Right lobe of liver (tissue), 6 donors: ENCODE measurements around the gene LARP4B. TPM values are rescaled to one million over a fixed set of nuclear protein-coding genes. Genes with fewer than 3 reads are reported as not detected.

Experiments
- ATAC-seq, 4 donors: fragments of 200-7000 bp; cut with Tn5 transposase; one replicate each; pipeline ENCODE4 v1.9.1; 2020; ENCODE audit warnings: mild to moderate bottlenecking in 4 of 4, moderate library complexity in 4 of 4
- DNase-seq, 3 donors: peaks; one replicate each; pipeline ENCODE4 v3.0.0-alpha.2; 2020
- H3K27ac ChIP-seq, 3 donors: fragments of 200-600 bp; one replicate each; pipeline ENCODE4 v1.8.0; 2022
- H3K27me3 ChIP-seq, 2 donors: fragments of 200-600 bp; one replicate each; pipeline ENCODE4 v1.8.0; 2022
- H3K36me3 ChIP-seq, 4 donors: fragments of 200-600 bp; sonication (generic) in 1 of 4; one replicate each; pipeline versions ENCODE4 v1.5.1 to v1.8.0; 2017 to 2022; ENCODE audit warnings: control low read depth in 1 of 4
- H3K4me1 ChIP-seq, 4 donors: fragments of 200-600 bp; sonication (generic) in 1 of 4; one replicate each; pipeline versions ENCODE4 v1.5.1 to v1.8.0; 2017 to 2022; ENCODE audit warnings: control low read depth in 1 of 4
- H3K4me3 ChIP-seq, 3 donors: fragments of 200-600 bp; one replicate each; pipeline ENCODE4 v1.8.0; 2022
- H3K9me3 ChIP-seq, 4 donors: fragments of 200-600 bp; sonication (generic) in 1 of 4; one replicate each; pipeline versions ENCODE4 v1.5.1 to v1.8.0; 2017 to 2022; ENCODE audit warnings: control low read depth in 1 of 4
- POLR2A ChIP-seq: fragments of 450-650 bp; IDR thresholded peaks from one replicate; pipeline ENCODE4 v1.6.1; 2017; ENCODE audit warnings: antibody characterized with exemption, mild to moderate bottlenecking
- WGBS: methylation state at CpG from one replicate; pipeline ENCODE4 v1.1.6; 2018; ENCODE audit warnings: low coverage, low lambda C conversion rate; ENCODE audit not compliant: insufficient coverage; ENCODE audit errors: missing lambda C conversion rate; 5-methylcytosine and 5-hydroxymethylcytosine counted together
- intact Hi-C, 2 donors: fragments of 100-400 bp; cut with DNase I; formaldehyde crosslinking; loops; one replicate each; pipeline versions ENCODE4 v1.11.2 to v1.14.1; 2022
- total RNA-seq, 6 experiments: library from RNA; depleted of rRNA in 2 of 6; stranded (reverse); fragments of >200 nt in 2 of 6; fragmentation: NEBNext Ultra II Directional in 3 of 6; extraction: Animal tissue kit (Norgen Biotek cat#: 25700) in 3 of 6; gene quantifications; one replicate each; pipeline versions ENCODE4 v1.1.0 to v1.2.4, GENCODE V29; 2016 to 2023
- TF ChIP-seq, protein P1 (sequence below), 4 donors: fragments of 200-600 bp in 3 of 4; fragments of 450-650 bp in 1 of 4; IDR thresholded peaks; one replicate each; pipeline versions ENCODE4 v1.5.1 to v1.8.0; 2016 to 2022; ENCODE audit warnings: antibody characterized with exemption in 4 of 4, mild to moderate bottlenecking in 2 of 4
- donor health status: DM: no; HTN: yes; CAD: no.
- donor health status: DM: no; HTN: no; CAD: no.
- donor health status: DM: no; HTN: no; CAD: no.
- donor health status: DM: no; HTN: yes; CAD: no.
- donor health status: DM: no; HTN: yes; CAD: no.

Gene LARP4B
- total RNA-seq, 6 experiments from 2014 or later = 22.4 to 35.9 (median 31.7) TPM

DNA sequence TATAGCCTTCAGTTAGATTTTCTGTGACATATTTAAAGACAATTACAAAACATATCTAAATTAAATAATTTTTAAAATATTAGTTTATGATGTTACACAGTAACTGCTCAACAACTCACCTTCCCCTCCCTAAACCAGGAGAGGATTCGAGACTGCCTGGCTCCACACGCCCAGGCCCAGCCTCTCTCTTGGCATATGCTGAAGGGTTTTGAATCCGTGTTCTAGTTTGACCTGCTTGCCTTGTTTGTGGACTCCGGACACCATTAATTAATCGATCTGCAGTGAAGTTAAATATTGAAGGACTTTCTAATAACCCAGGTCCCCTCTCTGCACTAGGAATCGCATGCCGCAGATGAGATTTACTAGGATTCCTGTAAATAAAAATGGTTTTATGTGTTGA is 106.6 kb downstream of the LARP4B start:
- Histone ChIP-seq H3K36me3 (peaks cover 8 to 86% (median 29%) of the 10 kb centered on the region in 4 donors), H3K4me1 (no peaks in the 10 kb centered on the region), H3K27ac (no peak overlapping the region), H3K27me3 (no peaks in the 10 kb centered on the region), H3K4me3 (no peak overlapping the region), H3K9me3 (no peaks in the 10 kb centered on the region)
- ATAC-seq (peak in 2 of 4 donors; percentile 26 to 34), DNase-seq (no peak)
- TF ChIP-seq, protein P1, sequence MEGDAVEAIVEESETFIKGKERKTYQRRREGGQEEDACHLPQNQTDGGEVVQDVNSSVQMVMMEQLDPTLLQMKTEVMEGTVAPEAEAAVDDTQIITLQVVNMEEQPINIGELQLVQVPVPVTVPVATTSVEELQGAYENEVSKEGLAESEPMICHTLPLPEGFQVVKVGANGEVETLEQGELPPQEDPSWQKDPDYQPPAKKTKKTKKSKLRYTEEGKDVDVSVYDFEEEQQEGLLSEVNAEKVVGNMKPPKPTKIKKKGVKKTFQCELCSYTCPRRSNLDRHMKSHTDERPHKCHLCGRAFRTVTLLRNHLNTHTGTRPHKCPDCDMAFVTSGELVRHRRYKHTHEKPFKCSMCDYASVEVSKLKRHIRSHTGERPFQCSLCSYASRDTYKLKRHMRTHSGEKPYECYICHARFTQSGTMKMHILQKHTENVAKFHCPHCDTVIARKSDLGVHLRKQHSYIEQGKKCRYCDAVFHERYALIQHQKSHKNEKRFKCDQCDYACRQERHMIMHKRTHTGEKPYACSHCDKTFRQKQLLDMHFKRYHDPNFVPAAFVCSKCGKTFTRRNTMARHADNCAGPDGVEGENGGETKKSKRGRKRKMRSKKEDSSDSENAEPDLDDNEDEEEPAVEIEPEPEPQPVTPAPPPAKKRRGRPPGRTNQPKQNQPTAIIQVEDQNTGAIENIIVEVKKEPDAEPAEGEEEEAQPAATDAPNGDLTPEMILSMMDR (IDR thresholded peaks at IDR 0.05) = no peak
- no peak for TF ChIP-seq POLR2A
- WGBS = 60% methylated on average over 7 of the region's 7 CpGs
- intact Hi-C loops = no loop called here

DNA sequence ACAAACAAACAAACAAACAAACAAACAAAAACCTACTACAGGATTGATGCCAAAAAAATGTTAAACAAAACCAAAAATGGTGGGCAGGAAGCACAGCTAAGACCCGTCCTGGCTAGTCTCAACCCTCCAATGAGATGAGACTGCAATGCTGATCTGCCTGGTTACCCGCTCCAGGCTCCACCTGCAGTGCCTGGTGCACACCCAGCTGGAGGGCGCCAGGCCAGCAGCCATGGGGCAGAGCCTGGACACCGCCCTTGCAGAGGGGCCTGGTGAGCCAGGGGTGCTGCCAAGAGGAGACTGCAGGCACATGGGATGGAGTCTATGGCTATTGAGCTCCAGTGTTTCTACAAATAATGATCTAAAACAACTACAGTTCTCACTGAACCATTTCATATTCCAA is 107.0 kb downstream of the LARP4B start:
- Histone ChIP-seq H3K4me3 (no peak overlapping the region), H3K9me3 (no peaks in the 10 kb centered on the region), H3K27me3 (no peaks in the 10 kb centered on the region), H3K4me1 (no peaks in the 10 kb centered on the region), H3K27ac (no peak overlapping the region), H3K36me3 (peaks cover 8 to 86% (median 27%) of the 10 kb centered on the region in 4 donors)
- intact Hi-C loops = no loop called here
- WGBS = 94% methylated on average over 2 of the region's 4 CpGs
- TF ChIP-seq, protein P1 (IDR thresholded peaks at IDR 0.05) = no peak
- no peak for TF ChIP-seq POLR2A
- peak in 2 of 4 donors; percentile 19 to 20 for ATAC-seq
- no peak for DNase-seq

DNA sequence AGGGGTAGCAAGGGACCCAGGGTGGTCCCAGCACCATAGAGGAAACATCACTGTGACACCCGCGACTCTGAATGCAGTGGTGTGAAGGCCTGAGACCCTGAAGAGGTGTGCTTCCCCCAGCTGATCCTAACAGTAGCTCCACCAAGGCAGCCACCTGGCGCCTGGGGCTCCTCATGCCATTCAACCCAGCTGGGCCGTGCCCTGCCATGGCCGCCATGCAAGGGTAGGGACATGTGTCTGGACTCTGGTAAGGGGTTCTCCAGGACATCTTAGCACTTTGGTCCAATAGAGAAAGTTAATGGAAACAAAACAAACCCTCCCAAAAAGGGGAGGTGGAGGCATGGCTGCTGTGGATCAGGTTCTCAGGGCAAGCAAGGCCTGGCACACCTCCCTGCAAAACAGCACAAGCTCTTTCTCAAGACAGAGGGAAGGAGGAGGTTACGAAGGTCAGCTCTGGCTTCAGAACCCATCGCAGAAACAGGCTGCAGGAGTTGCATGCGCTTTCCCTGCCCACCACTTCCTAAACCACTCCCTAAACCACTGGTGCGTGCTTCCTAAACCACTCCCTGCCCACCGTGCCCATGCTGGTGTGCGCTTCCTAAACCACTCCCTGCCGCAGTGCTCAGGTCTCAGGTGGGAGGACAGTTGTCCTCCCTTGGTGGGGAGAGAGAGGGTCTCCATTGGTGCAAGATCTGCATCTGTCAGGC is 108.7 kb downstream of the LARP4B start:
- no peaks in the 10 kb centered on the region for H3K9me3 ChIP-seq
- TF ChIP-seq, protein P1 (IDR thresholded peaks at IDR 0.05) = no peak
- TF ChIP-seq POLR2A = no peak
- ATAC-seq (no peak), DNase-seq (no peak)
- intact Hi-C loops = no loop called here
- H3K27me3 ChIP-seq = no peaks in the 10 kb centered on the region
- no peak overlapping the region for H3K27ac ChIP-seq
- H3K36me3 ChIP-seq = peaks cover 4 to 85% (median 27%) of the 10 kb centered on the region in 4 donors
- H3K4me1 ChIP-seq = no peaks in the 10 kb centered on the region
- 93% methylated on average over 3 of the region's 12 CpGs for WGBS
- H3K4me3 ChIP-seq = no peak overlapping the region

DNA sequence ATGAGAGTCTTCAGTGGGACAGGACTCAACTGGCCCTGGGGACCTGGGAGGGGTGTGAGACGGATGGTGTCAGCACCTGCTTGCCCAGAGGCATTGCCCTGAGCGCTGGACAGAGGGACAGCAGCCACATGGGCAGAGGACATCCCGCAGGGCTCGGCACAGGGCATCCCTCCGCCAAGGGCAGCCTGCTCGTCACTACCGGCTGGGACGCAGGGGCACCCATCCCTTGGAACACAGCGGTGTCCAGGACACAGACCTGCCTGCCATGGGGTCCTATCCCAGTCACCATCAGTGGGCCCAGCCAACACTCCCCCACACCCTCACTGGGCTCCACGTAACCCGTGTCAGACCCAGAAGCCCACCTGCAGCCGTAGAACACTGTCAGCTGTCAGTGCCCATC is 109.3 kb downstream of the LARP4B start:
- WGBS = no CpG with 5 or more reads among the region's 12 CpGs
- peak in 1 of 4 donors; percentile 23 for ATAC-seq

More for the DNA sequence above, 109.3 kb downstream of the LARP4B start:
- Histone ChIP-seq H3K27me3 (no peaks in the 10 kb centered on the region), H3K9me3 (no peaks in the 10 kb centered on the region), H3K36me3 (peaks cover 4 to 87% (median 30%) of the 10 kb centered on the region in 4 donors), H3K4me1 (no peaks in the 10 kb centered on the region), H3K27ac (no peak overlapping the region), H3K4me3 (no peak overlapping the region)
- intact Hi-C loops = no loop called here
- no peak for DNase-seq
- TF ChIP-seq POLR2A = no peak
- TF ChIP-seq, protein P1 (IDR thresholded peaks at IDR 0.05) = no peak
